K562 (cell line): ENCODE data around the gene RSPH10B. TPM values are rescaled to one million over a fixed set of nuclear protein-coding genes. Genes with fewer than 3 reads are reported as not detected.

Source experiments
- ARID4B ChIP-seq: sonication (generic); formaldehyde crosslinking; IDR thresholded peaks from 2 replicates; pipeline ENCODE4 v1.8.0; 2022; ENCODE audit warnings: mild to moderate bottlenecking, missing genetic modification reagents
- CBFA2T2 ChIP-seq: fragments of 450-650 bp; conservative IDR thresholded peaks from 2 replicates; pipeline ENCODE4 v1.6.1; 2017; ENCODE audit warnings: mild to moderate bottlenecking
- CCNT2 ChIP-seq: IDR thresholded peaks from 2 replicates; pipeline ENCODE4 v1.6.1; 2011; ENCODE audit warnings: borderline replicate concordance, low read depth, mild to moderate bottlenecking, moderate library complexity, mixed read lengths, low read length; ENCODE audit not compliant: insufficient read length; ENCODE audit errors: extremely low read depth
- E2F1 ChIP-seq: sonication (generic); formaldehyde crosslinking; IDR thresholded peaks from 2 replicates; pipeline ENCODE4 v1.8.1; 2023; ENCODE audit warnings: mild to moderate bottlenecking, missing genetic modification reagents, moderate library complexity
- E2F3 ChIP-seq: fragments of 250-450 bp; sonication (Bioruptor Pico); IDR thresholded peaks from 2 replicates; pipeline ENCODE4 v1.4.0; 2020; ENCODE audit warnings: mild to moderate bottlenecking
- GTF2F1 ChIP-seq: IDR thresholded peaks from 2 replicates; pipeline ENCODE4 v1.6.1; 2011; ENCODE audit warnings: low read depth, low read length, improper control_type of control experiment
- MTA1 ChIP-seq: fragments of 450-650 bp; IDR thresholded peaks from 2 replicates; pipeline ENCODE4 v1.6.1; 2017; ENCODE audit warnings: borderline replicate concordance
- NBN ChIP-seq: fragments of 450-650 bp; IDR thresholded peaks from 2 replicates; pipeline ENCODE4 v1.6.1; 2016; ENCODE audit warnings: low read depth, mild to moderate bottlenecking
- NFIX ChIP-seq: fragments of 250-450 bp; sonication (Bioruptor Pico); IDR thresholded peaks from 2 replicates; pipeline ENCODE4 v1.4.0; 2020; ENCODE audit warnings: low read depth, mild to moderate bottlenecking, moderate library complexity
- NR4A1 ChIP-seq, 2 experiments: fragments of 250-450 bp in 1 of 2; fragments of 450-650 bp in 1 of 2; sonication (Bioruptor Pico) in 1 of 2; IDR thresholded peaks; 2 replicates each; pipeline versions ENCODE4 v1.4.0 to v1.6.1; 2016 to 2020; ENCODE audit warnings: mild to moderate bottlenecking in 2 of 2, missing compliant biosample characterization in 1 of 2, missing genetic modification characterization in 1 of 2, moderate library complexity in 1 of 2
- NUFIP1 ChIP-seq: fragments of 450-650 bp; IDR thresholded peaks from 2 replicates; pipeline ENCODE4 v1.6.1; 2018; ENCODE audit not compliant: partially characterized antibody
- PHTF2 ChIP-seq: fragments of 250-450 bp; sonication (Bioruptor Pico); IDR thresholded peaks from 2 replicates; pipeline ENCODE4 v1.5.0; 2021; ENCODE audit warnings: mild to moderate bottlenecking
- RBM34 ChIP-seq: fragments of 200-400 bp; formaldehyde crosslinking; IDR thresholded peaks from 2 replicates; pipeline ENCODE4 v1.6.1; 2018; ENCODE audit warnings: low read length, borderline replicate concordance; ENCODE audit not compliant: insufficient read depth
- SMC3 ChIP-seq: conservative IDR thresholded peaks from 2 replicates; pipeline ENCODE4 v1.6.1; 2011; ENCODE audit warnings: low read depth, low read length, improper control_type of control experiment; ENCODE audit not compliant: insufficient read depth
- TFE3 ChIP-seq: fragments of 450-650 bp; formaldehyde crosslinking; IDR thresholded peaks from 2 replicates; pipeline ENCODE4 v1.4.0; 2020; ENCODE audit warnings: mild to moderate bottlenecking, mixed read lengths
- ZNF384 ChIP-seq: IDR thresholded peaks from 2 replicates; pipeline ENCODE4 v1.6.1; 2012; ENCODE audit warnings: low read depth, low read length, improper control_type of control experiment
- ZNF444 ChIP-seq: fragments of 250-450 bp; sonication (Bioruptor Pico); IDR thresholded peaks from 2 replicates; pipeline ENCODE4 v1.4.0; 2020; ENCODE audit warnings: mild to moderate bottlenecking, moderate library complexity
- ZNF445 ChIP-seq: fragments of 250-450 bp; sonication (Bioruptor Pico); IDR thresholded peaks from 2 replicates; pipeline ENCODE4 v1.4.0; 2020; ENCODE audit warnings: low read depth, mild to moderate bottlenecking, moderate library complexity
- ZNF75A ChIP-seq: fragments of 450-650 bp; formaldehyde crosslinking; IDR thresholded peaks from 2 replicates; pipeline ENCODE4 v1.4.0; 2020; ENCODE audit warnings: mild to moderate bottlenecking
- ZSCAN32 ChIP-seq: fragments of 450-650 bp; formaldehyde crosslinking; IDR thresholded peaks from 2 replicates; pipeline ENCODE4 v1.4.0; 2020; ENCODE audit warnings: mild to moderate bottlenecking, moderate library complexity
- polyA plus RNA-seq, 8 experiments: library from polyadenylated mRNA; depleted of rRNA in 4 of 8; stranded (reverse) in 5 of 8; unstranded in 3 of 8; fragments of >200 nt; fragmentation: Nextera tagmentation in 2 of 8; fragmentation: Illumina TruSeq in 1 of 8; extraction: Ambion mirVana in 2 of 8; extraction: Trizol in 1 of 8; gene quantifications; 2 replicates each; pipeline versions ENCODE4 v1.2.1 to v1.2.3, GENCODE V29; 2011 to 2014; ENCODE audit warnings: inconsistent platforms in 1 of 8, missing spikeins in 1 of 8
- total RNA-seq, 7 experiments: library from RNA; depleted of rRNA in 6 of 7; stranded (reverse); fragments of >200 nt in 6 of 7; fragmentation: Illumina TruSeq in 2 of 7; extraction: Trizol in 2 of 7; gene quantifications; 2 replicates each; pipeline versions ENCODE4 v1.2.1 to v1.2.3, GENCODE V29; 2011 to 2021; ENCODE audit warnings: low replicate concordance in 1 of 7

RSPH10B gene
- total and polyA plus RNA-seq, 9 of the 15 experiments (the other 6 are each of a cell fraction or from before 2014, with no cell fraction given): 0.01 to 0.09 TPM; not detected in 7

- TF ChIP-seq ARID4B (CRISPR knock-in tag) (peak; percentile 92), ZSCAN32 (CRISPR knock-in tag) (peak; percentile 67; the same call in 1 of the 2 replicates), TFE3 (CRISPR knock-in tag) (no peak; the same call in 1 of the 2 replicates), RBM34 (no peak), GTF2F1 (0 out of 2 replicates have a peak, but pooled peaks have one; percentile 33), ZNF384 (no peak), NFIX (CRISPR knock-in tag) (no peak), PHTF2 (no peak), CBFA2T2 (no peak), ZNF75A (CRISPR knock-in tag) (no peak), E2F1 (CRISPR knock-in tag) (peak; percentile 95), CCNT2 (peak; percentile 70), ZNF444 (CRISPR knock-in tag) (0 out of 2 replicates have a peak, but pooled peaks have one; percentile 21), SMC3 (no peak), NUFIP1 (no peak), NR4A1 (CRISPR knock-in tag; IDR thresholded peaks at IDR 0.05) (0 out of 2 replicates have a peak, but pooled peaks have one; percentile 76), NR4A1 (tag; IDR thresholded peaks at IDR 0.05) (peak; percentile 72; the same call in 1 of the 2 replicates), NBN (peak; percentile 79), MTA1 (no peak), ZNF445 (CRISPR knock-in tag) (peak; percentile 60; the same call in 1 of the 2 replicates), E2F3 (CRISPR knock-in tag) (peak; percentile 93)
These were observed 38.5 kb upstream of the RSPH10B start, which contains the start of the genes AIMP2 and PMS2 (continued) for GRCh38 chr7:6008668-6009611.
